Adipose tissue (tissue), 3 donors: Measurements from ENCODE around the gene FUT2. TPM values are rescaled to one million over a fixed set of nuclear protein-coding genes. Genes with fewer than 3 reads are reported as not detected.

ENCODE experiments used
- polyA plus RNA-seq, 3 donors: library from polyadenylated mRNA; stranded (reverse); fragments of 200-250 nt; gene quantifications; one replicate each; pipeline ENCODE4 v1.2.3, GENCODE V29; 2013
- donor health status: healthy with polysubstance abuse.
- donor health status: Bipolar disorder and iron deficiency.
- donor health status: healthy.

The FUT2 gene
- polyA plus RNA-seq, 3 donors: 1.5 to 7.1 (median 3.2) TPM

Other genes with a start within 250 kb of the FUT2 start
- gene GRWD1, start 250.0 kb upstream of the FUT2 start, polyA plus RNA-seq: 10 to 100 TPM in 2 of 3 donors, 1 to 10 TPM in 1; 7.5 to 29.5 (median 12.7) TPM
- under 1 TPM; 0.11 to 0.58 (median 0.17) TPM for gene KCNJ14, start 240.4 kb upstream of the FUT2 start, polyA plus RNA-seq
- 10 to 100 TPM; 36.5 to 50.2 (median 40.7) TPM for gene CYTH2, start 226.6 kb upstream of the FUT2 start, polyA plus RNA-seq
- 1 to 10 TPM in 1 of 3 donors, under 1 TPM in 2; 0.22 to 1.6 (median 0.22) TPM for gene LMTK3, start 184.1 kb upstream of the FUT2 start, polyA plus RNA-seq
- gene SULT2B1, start 143.8 kb upstream of the FUT2 start, polyA plus RNA-seq: under 1 TPM; 0.20 to 0.90 (median 0.45) TPM
- gene SPACA4, start 89.2 kb upstream of the FUT2 start, polyA plus RNA-seq: not detected
- gene FAM83E, start 80.9 kb upstream of the FUT2 start, polyA plus RNA-seq: 1 to 10 TPM in 2 of 3 donors, under 1 TPM in 1; 0.56 to 4.2 (median 1.3) TPM
- gene RPL18, start 76.8 kb upstream of the FUT2 start, polyA plus RNA-seq: 1,000 to 10,000 TPM; 2,059 to 2,549 (median 2,360) TPM
- 10 to 100 TPM in 2 of 3 donors, 1 to 10 TPM in 1; 8.4 to 17.8 (median 17.7) TPM for gene SPHK2, start 76.5 kb upstream of the FUT2 start, polyA plus RNA-seq
- 10 to 100 TPM in 1 of 3 donors, 1 to 10 TPM in 2; 2.9 to 10.9 (median 8.1) TPM for gene DBP, start 58.6 kb upstream of the FUT2 start, polyA plus RNA-seq
- 10 to 100 TPM in 1 of 3 donors, 1 to 10 TPM in 2; 2.6 to 21.3 (median 2.7) TPM for gene CA11, start 49.8 kb upstream of the FUT2 start, polyA plus RNA-seq
- gene NTN5, start 23.0 kb upstream of the FUT2 start, polyA plus RNA-seq: under 1 TPM in 2 of 3 donors, not detected in 1; 0.23 to 0.27 TPM
- 1 to 10 TPM in 2 of 3 donors, under 1 TPM in 1; 0.86 to 2.2 (median 1.3) TPM for gene MAMSTR, start 23.8 kb downstream of the FUT2 start, polyA plus RNA-seq
- gene RASIP1, start 44.6 kb downstream of the FUT2 start, polyA plus RNA-seq: 10 to 100 TPM in 2 of 3 donors, 1 to 10 TPM in 1; 8.9 to 58.3 (median 34.8) TPM
- 1 to 10 TPM in 1 of 3 donors, under 1 TPM in 2; 0.66 to 1.6 (median 0.68) TPM for gene IZUMO1, start 50.9 kb downstream of the FUT2 start, polyA plus RNA-seq
- 1 to 10 TPM; 2.7 to 4.8 (median 3.5) TPM for gene FUT1, start 56.7 kb downstream of the FUT2 start, polyA plus RNA-seq
- gene FGF21, start 59.6 kb downstream of the FUT2 start, polyA plus RNA-seq: not detected
- 10 to 100 TPM; 44.9 to 58.9 (median 47.6) TPM for gene BCAT2, start 115.1 kb downstream of the FUT2 start, polyA plus RNA-seq
- gene HSD17B14, start 140.5 kb downstream of the FUT2 start, polyA plus RNA-seq: 10 to 100 TPM in 1 of 3 donors, 1 to 10 TPM in 2; 1.9 to 10.7 (median 4.6) TPM
- 100 to 1,000 TPM in 1 of 3 donors, 10 to 100 TPM in 1, 1 to 10 TPM in 1; 7.3 to 127 (median 20.6) TPM for gene PLEKHA4, start 172.6 kb downstream of the FUT2 start, polyA plus RNA-seq
- gene PPP1R15A, start 176.4 kb downstream of the FUT2 start, polyA plus RNA-seq: 100 to 1,000 TPM in 2 of 3 donors, 10 to 100 TPM in 1; 18.7 to 240 (median 197) TPM
- gene TULP2, start 202.8 kb downstream of the FUT2 start, polyA plus RNA-seq: under 1 TPM in 2 of 3 donors, not detected in 1; 0.08 to 0.09 TPM
- gene NUCB1, start 204.3 kb downstream of the FUT2 start, polyA plus RNA-seq: 100 to 1,000 TPM; 117 to 394 (median 178) TPM
- gene DHDH, start 237.7 kb downstream of the FUT2 start, polyA plus RNA-seq: under 1 TPM in 1 of 3 donors, not detected in 2; 0.30 TPM